HG02610 (cell line): ENCODE data around the gene STYX.

Source experiments
- ATAC-seq: cut with Tn5 transposase; IDR thresholded peaks from one replicate; pipeline ENCODE4 v1.9.1; 2021; ENCODE audit warnings: mild to moderate bottlenecking, moderate library complexity; ENCODE audit not compliant: unreplicated experiment

STYX gene

GRCh38 chr14:52789118-52789517 lies 59.2 kb downstream of the STYX start:
- ATAC-seq, result no peak

- ATAC-seq, result no peak
These were observed 60.2 kb downstream of the STYX start for GRCh38 chr14:52790011-52790755.

GRCh38 chr14:52790756-52791222 lies 60.8 kb downstream of the STYX start:
- ATAC-seq, result no peak

GRCh38 chr14:52791223-52792096 lies 61.5 kb downstream of the STYX start, which contains the start of gene GNPNAT1:
TSS of gene GNPNAT1 (minus strand) at chr14:52791607. CDS start at chr14:52784650, 6,957 bp downstream.
- peak; percentile 91 for ATAC-seq

- no peak for ATAC-seq
These were observed 62.1 kb downstream of the STYX start for GRCh38 chr14:52792097-52792415.

GRCh38 chr14:52793061-52793460 lies 63.1 kb downstream of the STYX start:
- no peak for ATAC-seq

GRCh38 chr14:52797653-52798052 lies 67.7 kb downstream of the STYX start:
- ATAC-seq, result no peak

- ATAC-seq, result no peak
These were observed 68.9 kb downstream of the STYX start for GRCh38 chr14:52798826-52799225.

- no peak for ATAC-seq
These were observed 71.2 kb downstream of the STYX start for GRCh38 chr14:52801014-52801712.

GRCh38 chr14:52802597-52802996 lies 72.6 kb downstream of the STYX start:
- no peak for ATAC-seq

- ATAC-seq, result no peak
These were observed 76.1 kb downstream of the STYX start for GRCh38 chr14:52806115-52806514.

GRCh38 chr14:52808101-52808500 lies 78.1 kb downstream of the STYX start:
- ATAC-seq, result no peak

- no peak for ATAC-seq
These were observed 91.9 kb downstream of the STYX start for GRCh38 chr14:52821805-52822250.

- no peak for ATAC-seq
These were observed 94.5 kb downstream of the STYX start for GRCh38 chr14:52824462-52824861.
